ENCODE results near the gene JTB.

JTB gene

GRCh38 chr1:153928245-153928644 is 49.2 kb downstream of the JTB start:
- CTCF ChIA-PET = interaction anchor here (0.7 to 13.6 kb wide), 5 partner anchors 15 to 156 kb away, joined by 3 to 108 read pairs (median 3); partner anchors contain the start of genes CREB3L4 and DENND4B
- no peak for DNase-seq (ENCODE audit: extremely low spot score)
- TF ChIP-seq CTCF (IDR thresholded peaks at IDR 0.05; ENCODE audit: control extremely low read depth, extremely low read depth, low read depth, missing control alignments) = no peak
- POLR2A ChIA-PET = interaction anchor here (0.9 to 1.0 kb wide), 2 partner anchors 18 to 62 kb away, joined by 3 read pairs; partner anchors contain the start of gene DENND4B

- ChIA-PET POLR2A (no interaction called here), CTCF (interaction anchor here (13.6 kb wide), 1 partner anchor 16 kb away, joined by 108 read pairs; the partner anchor contains the start of gene DENND4B)
- no peak for DNase-seq (ENCODE audit: extremely low spot score)
- TF ChIP-seq CTCF (IDR thresholded peaks at IDR 0.05; ENCODE audit: control extremely low read depth, extremely low read depth, low read depth, missing control alignments) = no peak
Observed at GRCh38 chr1:153926405-153926804, 51.1 kb downstream of the JTB start.

All from GM10248 (cell line).